NAMALWA (cell line): ENCODE data around the gene PLCH2.
A peak's percentile ranks its signal among the peaks of the same experiment; 100 is the strongest.

Experiments
- DNase-seq: peaks from one replicate; pipeline ENCODE4 v3.0.0-alpha.2; 2015; ENCODE audit warnings: low spot score

PLCH2 gene, protein sequence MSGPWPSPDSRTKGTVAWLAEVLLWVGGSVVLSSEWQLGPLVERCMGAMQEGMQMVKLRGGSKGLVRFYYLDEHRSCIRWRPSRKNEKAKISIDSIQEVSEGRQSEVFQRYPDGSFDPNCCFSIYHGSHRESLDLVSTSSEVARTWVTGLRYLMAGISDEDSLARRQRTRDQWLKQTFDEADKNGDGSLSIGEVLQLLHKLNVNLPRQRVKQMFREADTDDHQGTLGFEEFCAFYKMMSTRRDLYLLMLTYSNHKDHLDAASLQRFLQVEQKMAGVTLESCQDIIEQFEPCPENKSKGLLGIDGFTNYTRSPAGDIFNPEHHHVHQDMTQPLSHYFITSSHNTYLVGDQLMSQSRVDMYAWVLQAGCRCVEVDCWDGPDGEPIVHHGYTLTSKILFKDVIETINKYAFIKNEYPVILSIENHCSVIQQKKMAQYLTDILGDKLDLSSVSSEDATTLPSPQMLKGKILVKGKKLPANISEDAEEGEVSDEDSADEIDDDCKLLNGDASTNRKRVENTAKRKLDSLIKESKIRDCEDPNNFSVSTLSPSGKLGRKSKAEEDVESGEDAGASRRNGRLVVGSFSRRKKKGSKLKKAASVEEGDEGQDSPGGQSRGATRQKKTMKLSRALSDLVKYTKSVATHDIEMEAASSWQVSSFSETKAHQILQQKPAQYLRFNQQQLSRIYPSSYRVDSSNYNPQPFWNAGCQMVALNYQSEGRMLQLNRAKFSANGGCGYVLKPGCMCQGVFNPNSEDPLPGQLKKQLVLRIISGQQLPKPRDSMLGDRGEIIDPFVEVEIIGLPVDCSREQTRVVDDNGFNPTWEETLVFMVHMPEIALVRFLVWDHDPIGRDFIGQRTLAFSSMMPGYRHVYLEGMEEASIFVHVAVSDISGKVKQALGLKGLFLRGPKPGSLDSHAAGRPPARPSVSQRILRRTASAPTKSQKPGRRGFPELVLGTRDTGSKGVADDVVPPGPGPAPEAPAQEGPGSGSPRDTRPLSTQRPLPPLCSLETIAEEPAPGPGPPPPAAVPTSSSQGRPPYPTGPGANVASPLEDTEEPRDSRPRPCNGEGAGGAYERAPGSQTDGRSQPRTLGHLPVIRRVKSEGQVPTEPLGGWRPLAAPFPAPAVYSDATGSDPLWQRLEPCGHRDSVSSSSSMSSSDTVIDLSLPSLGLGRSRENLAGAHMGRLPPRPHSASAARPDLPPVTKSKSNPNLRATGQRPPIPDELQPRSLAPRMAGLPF (N-terminal part only)

DNA sequence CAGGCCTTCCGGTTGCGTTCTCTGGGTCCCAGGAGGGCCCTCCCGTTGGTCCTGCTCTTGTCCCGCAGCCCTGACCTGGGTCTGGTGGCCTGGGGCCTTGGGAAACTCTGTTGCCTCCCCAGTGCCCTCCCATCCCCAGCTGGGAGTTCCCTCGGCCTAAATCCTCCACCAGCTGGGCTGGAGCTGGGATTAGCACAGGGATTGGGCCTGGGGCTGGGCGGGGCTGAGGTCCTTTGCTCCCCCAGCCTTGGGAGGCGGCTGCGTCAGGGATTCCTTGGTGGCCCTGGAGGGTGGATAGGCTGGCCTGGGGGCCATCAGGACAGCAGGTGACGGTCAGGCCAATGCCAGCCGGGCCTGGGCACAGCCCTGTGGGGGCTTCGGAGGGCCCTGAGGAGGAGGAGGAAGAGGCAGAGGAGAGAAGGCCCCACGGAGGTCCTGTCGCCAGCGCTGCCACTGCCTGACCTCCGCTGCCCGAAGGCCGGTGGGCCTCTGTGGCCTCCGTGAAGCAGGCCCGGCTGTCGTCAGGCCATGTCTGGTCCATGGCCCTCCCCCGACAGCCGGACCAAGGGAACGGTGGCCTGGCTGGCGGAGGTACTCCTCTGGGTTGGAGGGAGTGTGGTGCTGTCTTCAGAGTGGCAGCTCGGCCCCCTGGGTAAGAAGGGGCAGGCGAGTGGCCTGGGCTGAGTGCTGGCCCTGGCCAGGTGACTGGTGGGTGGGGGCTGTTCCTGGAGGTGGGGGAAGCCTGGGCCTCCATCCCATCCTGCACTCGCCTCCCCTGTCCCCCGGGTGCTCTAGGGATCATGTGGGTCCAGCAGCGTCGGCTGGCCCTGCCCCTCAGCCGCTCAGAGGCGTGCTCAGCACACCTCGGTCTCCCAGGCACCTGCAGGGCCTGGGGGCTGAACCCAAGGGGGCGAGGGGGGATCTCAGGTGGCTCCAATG lies at the start of gene PLCH2:
Gene PLCH2 (plus strand): TSS at position 229 of the 939 bp plus-strand sequence. CDS start 300 bp downstream, at position 529.
- no peak for DNase-seq

GRCh38 chr1:2426540-2426939 lies 49.5 kb upstream of the PLCH2 start:
- no peak for DNase-seq

DNA sequence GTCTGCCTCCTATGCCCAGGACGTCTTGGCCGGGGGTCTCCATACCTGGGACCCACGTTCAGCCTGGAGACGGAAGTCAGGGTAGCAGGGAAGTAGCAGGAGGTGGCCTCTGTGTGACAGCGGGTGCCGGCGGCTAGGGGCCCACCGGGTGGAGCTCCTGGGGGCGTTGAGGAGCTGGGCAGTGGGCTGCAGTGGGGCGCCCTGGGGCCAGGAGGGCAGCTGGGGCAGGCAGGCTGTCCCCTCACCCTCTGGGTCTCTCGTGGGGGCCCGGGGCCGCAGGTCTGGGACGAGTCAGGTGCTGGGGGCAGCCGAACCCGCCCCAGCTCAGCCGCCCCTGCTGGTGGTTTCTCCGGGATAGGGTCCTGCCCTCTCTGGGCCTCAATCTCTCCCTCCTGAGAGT lies 49.0 kb upstream of the PLCH2 start:
- no peak for DNase-seq

DNA sequence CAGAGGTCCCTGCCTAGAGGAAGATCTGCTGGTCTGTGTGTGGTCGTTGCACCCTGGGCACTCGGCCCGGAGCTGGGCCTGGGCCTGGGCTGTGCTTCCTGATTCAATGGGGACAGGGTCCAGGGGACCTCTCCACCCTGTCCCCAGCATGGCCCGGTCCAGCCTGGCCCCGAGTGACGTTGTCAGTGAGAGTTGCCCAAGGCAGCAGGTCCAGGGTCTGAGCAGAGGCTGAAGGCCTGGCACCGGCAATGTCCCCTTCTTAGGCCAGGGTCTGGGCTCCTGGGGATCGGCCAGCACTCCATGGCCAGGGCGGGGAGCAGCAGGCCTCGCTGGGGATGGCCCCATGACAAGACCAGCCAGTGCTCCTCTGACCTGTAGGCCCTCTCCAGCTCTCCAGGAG lies 48.1 kb upstream of the PLCH2 start:
- no peak for DNase-seq

DNA sequence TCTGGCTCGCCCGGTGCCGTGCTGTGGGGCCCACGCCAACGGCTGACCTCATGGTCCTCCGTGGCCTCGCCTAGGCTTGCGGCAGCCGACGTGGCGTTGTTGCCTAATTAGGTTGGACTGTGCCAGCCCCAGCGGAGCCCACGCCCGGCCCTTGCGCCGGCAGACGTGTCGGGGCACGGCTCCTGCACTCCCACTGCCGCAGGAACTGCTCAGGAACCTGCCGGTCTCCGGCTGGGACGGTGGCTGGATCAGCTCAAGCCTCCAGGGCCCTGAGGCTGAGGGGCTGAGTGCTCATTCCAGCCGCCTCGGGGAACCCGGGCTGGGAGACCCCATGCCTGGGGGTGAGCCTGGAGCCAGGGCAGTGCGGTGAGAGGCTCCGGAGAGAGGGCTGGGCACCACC lies 47.6 kb upstream of the PLCH2 start:
- no peak for DNase-seq

DNA sequence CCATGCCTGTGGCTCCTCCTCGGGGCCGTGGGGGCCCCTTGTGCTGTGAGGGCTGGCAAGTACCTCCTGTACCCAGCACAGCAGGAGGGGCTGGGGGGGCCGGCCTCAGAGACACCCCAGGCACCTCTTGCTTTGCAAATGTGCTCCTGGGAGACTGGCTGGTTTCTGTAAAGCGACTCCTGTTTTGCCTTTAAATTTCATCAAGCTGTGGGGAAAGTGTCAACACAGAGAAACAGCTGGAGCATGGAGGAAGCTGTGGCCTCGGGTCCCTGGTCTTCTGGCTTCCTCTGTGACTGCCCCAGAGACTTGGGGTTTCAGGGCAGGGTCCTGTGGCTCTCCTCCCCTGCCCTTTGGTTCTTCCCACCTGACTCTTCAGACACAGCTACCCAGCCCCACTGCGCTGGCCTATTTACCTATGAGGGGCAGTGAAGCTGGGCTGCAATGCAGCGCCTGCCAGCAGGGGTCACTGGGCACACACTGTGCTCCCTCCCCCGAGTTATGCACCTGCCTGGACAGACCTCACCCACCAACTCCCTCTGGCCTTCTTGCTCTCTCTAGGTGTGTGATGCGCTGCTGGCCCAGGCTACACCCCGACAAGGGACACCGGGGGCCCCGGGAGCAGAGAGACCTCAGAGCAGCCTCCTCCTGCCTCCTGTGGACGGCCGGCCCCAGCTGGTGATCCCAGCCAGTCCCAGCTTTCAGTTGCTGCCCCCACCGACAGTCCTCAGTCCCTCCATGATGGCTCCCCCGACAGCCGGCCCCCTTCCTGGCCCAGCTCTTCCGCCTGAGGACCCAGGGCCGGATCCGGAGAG lies 46.1 kb upstream of the PLCH2 start:
- DNase-seq, result peak; percentile 63

- DNase-seq, result no peak
Measured at GRCh38 chr1:2430592-2430973, 45.5 kb upstream of the PLCH2 start.

GRCh38 chr1:2431103-2431502 lies 45.0 kb upstream of the PLCH2 start:
- DNase-seq, result no peak

GRCh38 chr1:2431518-2431917 lies 44.6 kb upstream of the PLCH2 start:
- DNase-seq, result no peak

- DNase-seq, result no peak
Measured at GRCh38 chr1:2432441-2432844, 43.6 kb upstream of the PLCH2 start.

GRCh38 chr1:2433196-2433595 lies 42.9 kb upstream of the PLCH2 start:
- no peak for DNase-seq

GRCh38 chr1:2433936-2434655 lies 42.0 kb upstream of the PLCH2 start:
- DNase-seq, result no peak

DNA sequence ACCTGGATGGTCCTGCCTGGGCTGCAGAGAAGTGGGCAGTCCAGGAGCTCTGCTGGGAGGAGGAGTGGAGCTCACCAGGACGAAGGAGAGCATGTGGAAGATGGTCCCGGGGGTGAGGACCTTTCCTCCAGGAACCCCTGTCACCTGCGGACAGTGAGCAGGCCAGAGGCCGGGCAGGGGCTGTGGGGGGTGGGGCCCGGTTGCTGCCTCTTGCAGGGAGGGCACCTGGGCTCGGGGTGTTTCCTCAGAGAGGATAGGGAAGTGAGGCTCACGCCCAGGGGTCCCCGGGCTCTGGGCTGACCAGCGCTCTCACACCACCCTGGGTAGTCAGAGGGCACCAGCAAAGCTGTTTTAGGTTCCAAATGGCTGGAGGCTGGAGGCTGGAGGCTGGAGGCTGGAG lies 41.0 kb upstream of the PLCH2 start:
- no peak for DNase-seq

DNA sequence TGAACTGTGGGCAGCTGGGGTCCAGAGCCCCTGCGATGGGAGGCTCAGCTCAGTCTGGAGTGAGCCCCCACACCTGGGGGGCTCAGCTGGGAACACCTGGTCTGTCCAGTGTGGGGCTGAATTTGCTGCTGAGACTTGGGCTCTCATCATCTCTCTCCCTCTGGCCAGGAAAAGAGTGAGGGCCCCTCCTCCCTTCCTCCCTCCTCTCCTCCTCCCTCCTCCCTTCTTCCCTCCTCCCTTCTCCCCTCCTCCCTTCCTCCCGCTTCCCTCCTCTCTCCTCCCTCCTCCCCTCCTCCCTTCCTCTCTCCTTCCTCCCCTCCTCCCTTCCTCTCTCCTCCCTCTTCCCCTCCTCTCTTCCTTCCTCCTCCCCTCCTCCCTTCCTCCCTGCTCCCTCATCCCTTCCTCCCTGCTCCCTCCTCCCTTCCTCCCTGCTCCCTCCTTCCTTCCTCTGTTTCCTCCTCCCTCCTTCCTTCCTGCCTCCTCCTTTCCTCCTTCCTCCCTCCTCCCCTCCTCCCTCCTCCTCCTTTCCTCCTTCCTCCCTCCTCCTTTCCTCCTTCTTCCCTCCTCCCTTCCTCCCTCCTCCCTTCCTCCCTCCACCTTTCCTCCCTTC lies 40.2 kb upstream of the PLCH2 start:
- DNase-seq, result no peak

GRCh38 chr1:2436876-2437275 lies 39.2 kb upstream of the PLCH2 start:
- DNase-seq, result no peak

GRCh38 chr1:2437617-2438016 lies 38.5 kb upstream of the PLCH2 start:
- no peak for DNase-seq

DNA sequence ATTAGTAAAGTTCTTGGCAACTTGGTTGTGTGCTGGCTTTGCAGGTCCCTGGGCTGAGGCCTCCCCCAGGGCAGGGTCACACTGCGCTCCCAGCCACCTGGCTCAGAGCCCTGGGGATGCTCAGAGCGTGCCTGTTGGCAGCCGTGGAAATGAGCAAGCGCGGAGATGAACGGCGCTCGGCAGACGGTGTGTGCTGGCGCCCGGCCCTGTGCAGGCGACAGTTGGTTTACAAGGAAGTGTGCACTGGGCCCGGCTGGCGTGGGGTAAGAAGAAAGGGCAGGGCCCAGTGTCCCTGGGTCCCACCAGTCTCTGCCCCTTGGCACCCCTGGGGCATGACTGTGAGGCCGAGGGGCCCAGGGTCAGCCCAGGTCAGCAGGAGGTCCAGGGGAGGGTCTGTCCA lies 38.1 kb upstream of the PLCH2 start:
- DNase-seq, result no peak

DNA sequence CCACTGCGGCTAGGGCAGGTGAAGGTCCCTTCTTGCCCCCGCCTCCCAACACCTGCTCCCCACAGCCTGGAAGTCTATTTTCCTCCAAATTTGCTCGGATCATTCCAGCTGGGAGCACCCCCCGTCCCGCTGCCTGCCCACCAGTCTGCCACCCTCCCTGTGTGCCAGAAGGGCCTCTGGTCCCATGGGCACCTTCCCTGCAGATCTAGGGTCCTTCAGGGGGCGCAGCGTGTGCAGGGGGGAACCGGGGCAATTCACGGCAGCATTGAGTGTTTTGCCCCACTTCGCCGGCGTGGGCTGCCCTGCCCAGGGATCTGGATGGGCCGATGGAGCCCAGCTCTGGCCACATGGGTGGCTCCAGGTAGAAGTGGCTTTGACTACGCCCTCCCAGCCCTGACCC lies 37.4 kb upstream of the PLCH2 start:
- DNase-seq, result no peak

DNA sequence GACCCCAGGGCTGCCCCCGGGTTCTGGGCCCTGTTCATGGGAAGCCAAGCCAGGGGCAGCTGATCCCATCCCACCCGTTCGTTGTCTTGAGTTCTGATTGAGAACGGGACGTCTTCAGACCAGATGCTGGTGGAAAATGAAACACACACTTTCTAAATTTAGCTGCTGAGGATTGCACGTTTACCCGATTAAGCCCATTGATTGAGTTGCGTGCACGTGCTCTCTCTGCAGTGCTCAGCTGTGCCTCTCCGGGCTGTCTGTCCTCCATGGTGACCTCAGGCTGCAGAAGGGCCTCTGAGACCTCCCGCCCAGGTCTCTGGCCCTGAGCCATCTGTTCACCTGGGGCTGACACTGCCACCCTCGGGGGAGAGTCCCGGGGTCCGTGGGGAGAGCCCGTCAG lies 36.7 kb upstream of the PLCH2 start:
- no peak for DNase-seq
